Neural progenitor cell (in vitro differentiated cells): Measurements from ENCODE around the gene HPCA. TPM values are rescaled to one million over a fixed set of nuclear protein-coding genes. Genes with fewer than 3 reads are reported as not detected.

Experiments
- DNase-seq: peaks from one replicate; pipeline ENCODE4 v3.0.0-alpha.2; 2016; ENCODE audit warnings: low spot score
- H2AFZ ChIP-seq: fragments of 200-600 bp; sonication (generic); replicated peaks from 2 replicates; pipeline ENCODE4 v1.6.1; 2016; ENCODE audit warnings: antibody characterized with exemption
- H3F3A ChIP-seq: fragments of 200-600 bp; sonication (generic); 2 replicates; pipeline ENCODE4 v1.6.1; 2016; ENCODE audit warnings: antibody characterized with exemption, low read depth
- H3K27ac ChIP-seq: fragments of 200-600 bp; sonication (generic); 2 replicates; pipeline ENCODE4 v1.5.1; 2016; ENCODE audit warnings: mild to moderate bottlenecking
- H3K27me3 ChIP-seq: fragments of 200-600 bp; sonication (generic); 2 replicates; pipeline ENCODE4 v1.6.1; 2016; ENCODE audit warnings: mild to moderate bottlenecking, moderate library complexity
- H3K36me3 ChIP-seq: fragments of 200-600 bp; sonication (generic); 2 replicates; pipeline ENCODE4 v1.5.1; 2016
- H3K4me1 ChIP-seq: fragments of 200-600 bp; sonication (generic); 2 replicates; pipeline ENCODE4 v1.6.1; 2016; ENCODE audit warnings: mixed run types
- H3K4me2 ChIP-seq: fragments of 200-600 bp; sonication (generic); 2 replicates; pipeline ENCODE4 v1.6.1; 2016
- H3K4me3 ChIP-seq: fragments of 200-600 bp; sonication (generic); 2 replicates; pipeline ENCODE4 v1.5.1; 2016
- H3K79me2 ChIP-seq: fragments of 200-600 bp; sonication (generic); 2 replicates; pipeline ENCODE4 v1.6.1; 2016; ENCODE audit warnings: low read depth
- H3K9ac ChIP-seq: fragments of 200-600 bp; sonication (generic); 2 replicates; pipeline ENCODE4 v1.6.1; 2016
- H3K9me3 ChIP-seq: fragments of 200-600 bp; sonication (generic); 2 replicates; pipeline ENCODE4 v1.5.1; 2016; ENCODE audit warnings: low read depth
- H4K20me1 ChIP-seq: fragments of 200-600 bp; sonication (generic); 2 replicates; pipeline ENCODE4 v1.6.1; 2016; ENCODE audit warnings: low read depth
- H3K27ac Mint-ChIP-seq: 3 replicates; pipeline ENCODE4 v1.8.0; 2021; ENCODE audit warnings: mixed read lengths
- H3K27me3 Mint-ChIP-seq: 2 replicates; pipeline ENCODE4 v1.8.0; 2022; ENCODE audit warnings: low read depth, mild to moderate bottlenecking, inconsistent platforms, moderate library complexity, mixed read lengths; ENCODE audit not compliant: insufficient read depth
- H3K36me3 Mint-ChIP-seq: 3 replicates; pipeline ENCODE4 v1.8.0; 2021; ENCODE audit warnings: mixed read lengths
- H3K4me1 Mint-ChIP-seq: 3 replicates; pipeline ENCODE4 v1.8.0; 2021; ENCODE audit warnings: mixed read lengths
- H3K4me3 Mint-ChIP-seq: 3 replicates; pipeline ENCODE4 v1.8.0; 2021; ENCODE audit warnings: mild to moderate bottlenecking, moderate library complexity, mixed read lengths
- H3K9me3 Mint-ChIP-seq: 3 replicates; pipeline ENCODE4 v1.8.0; 2020; ENCODE audit warnings: mixed read lengths
- CTCF ChIP-seq: fragments of 200-600 bp; sonication (generic); IDR thresholded peaks from 2 replicates; pipeline ENCODE4 v1.5.1; 2017; ENCODE audit warnings: antibody characterized with exemption, mild to moderate bottlenecking
- EZH2 ChIP-seq: fragments of 200-600 bp; sonication (generic); IDR thresholded peaks from 2 replicates; pipeline ENCODE4 v1.6.1; 2017; ENCODE audit warnings: antibody characterized with exemption, mild to moderate bottlenecking, moderate library complexity
- EZH2phosphoT487 ChIP-seq: fragments of 200-600 bp; sonication (generic); IDR thresholded peaks from 2 replicates; pipeline ENCODE4 v1.6.1; 2017; ENCODE audit warnings: antibody characterized with exemption
- total RNA-seq: library from RNA; depleted of rRNA; stranded (reverse); fragments of >200 nt; gene quantifications from 2 replicates; pipeline ENCODE4 v1.2.3, GENCODE V29; 2015; ENCODE audit warnings: low replicate concordance

Gene HPCA
- total RNA-seq, 1 donor from 2014 or later: not detected

- H3K27me3 Mint-ChIP-seq: peaks cover 55% of the 10 kb centered on the region
- H3K9ac ChIP-seq: no peak overlapping the region
- no peaks in the 10 kb centered on the region for H3K9me3 ChIP-seq
- H3K4me3 Mint-ChIP-seq: no peak overlapping the region
- H2AFZ ChIP-seq: no peak overlapping the region
- no peak overlapping the region for H3K4me2 ChIP-seq
- no peak overlapping the region for H3K4me3 ChIP-seq
- no peaks in the 10 kb centered on the region for H3K36me3 Mint-ChIP-seq
- H3K27ac ChIP-seq: no peak overlapping the region
- H3K36me3 ChIP-seq: no peaks in the 10 kb centered on the region
- no peaks in the 10 kb centered on the region for H3K9me3 Mint-ChIP-seq
- H3K4me1 Mint-ChIP-seq: peaks cover 21% of the 10 kb centered on the region
- peaks cover 12% of the 10 kb centered on the region for H3K4me1 ChIP-seq
- H4K20me1 ChIP-seq: peaks cover 53% of the 10 kb centered on the region
- TF ChIP-seq EZH2phosphoT487 (no peak), EZH2 (no peak)
- H3K27me3 ChIP-seq: peaks cover 88% of the 10 kb centered on the region
- H3F3A ChIP-seq: peaks cover 12% of the 10 kb centered on the region
- H3K27ac Mint-ChIP-seq: no peak overlapping the region
- no peak for DNase-seq
- H3K79me2 ChIP-seq: no peaks in the 10 kb centered on the region
Observed at GRCh38 chr1:32888677-32889420, 2.6 kb downstream of the HPCA start.

GRCh38 chr1:32889731-32890278 is 3.5 kb downstream of the HPCA start:
- peaks cover 49% of the 10 kb centered on the region for H3K27me3 Mint-ChIP-seq
- peaks cover 22% of the 10 kb centered on the region for H3K4me1 ChIP-seq
- H3K9ac ChIP-seq: no peak overlapping the region
- H3K4me2 ChIP-seq: no peak overlapping the region
- no peaks in the 10 kb centered on the region for H3K9me3 ChIP-seq
- no peaks in the 10 kb centered on the region for H3K79me2 ChIP-seq
- H3F3A ChIP-seq: peaks cover 17% of the 10 kb centered on the region
- no peaks in the 10 kb centered on the region for H3K36me3 Mint-ChIP-seq
- H3K4me1 Mint-ChIP-seq: peaks cover 22% of the 10 kb centered on the region
- H3K4me3 ChIP-seq: no peak overlapping the region
- TF ChIP-seq EZH2phosphoT487: no peak
- TF ChIP-seq EZH2: no peak
- TF ChIP-seq CTCF: no peak
- no peak for DNase-seq
- H3K9me3 Mint-ChIP-seq: no peaks in the 10 kb centered on the region
- no peak overlapping the region for H2AFZ ChIP-seq
- H3K27ac ChIP-seq: no peak overlapping the region
- H4K20me1 ChIP-seq: peaks cover 52% of the 10 kb centered on the region
- H3K27ac Mint-ChIP-seq: no peak overlapping the region
- peaks cover 79% of the 10 kb centered on the region for H3K27me3 ChIP-seq
- peak overlapping the region; percentile 57 for H3K4me3 Mint-ChIP-seq
- H3K36me3 ChIP-seq: no peaks in the 10 kb centered on the region

GRCh38 chr1:32890516-32891240 is 4.4 kb downstream of the HPCA start:
- Histone ChIP-seq H3K9me3 (no peaks in the 10 kb centered on the region), H3K4me1 (peaks cover 21% of the 10 kb centered on the region), H3K4me2 (no peak overlapping the region), H3K27me3 (peaks cover 70% of the 10 kb centered on the region), H3K4me3 (no peak overlapping the region), H3K9ac (no peak overlapping the region), H4K20me1 (peaks cover 43% of the 10 kb centered on the region), H3K79me2 (no peaks in the 10 kb centered on the region), H3K27ac (no peak overlapping the region), H3F3A (peaks cover 17% of the 10 kb centered on the region), H3K36me3 (no peaks in the 10 kb centered on the region), H2AFZ (no peak overlapping the region)
- Mint-ChIP-seq H3K27ac (no peak overlapping the region), H3K27me3 (peaks cover 41% of the 10 kb centered on the region), H3K4me1 (peaks cover 18% of the 10 kb centered on the region), H3K4me3 (peak overlapping the region; percentile 57), H3K36me3 (no peaks in the 10 kb centered on the region), H3K9me3 (no peaks in the 10 kb centered on the region)
- no peak for TF ChIP-seq CTCF
- TF ChIP-seq EZH2phosphoT487: no peak
- TF ChIP-seq EZH2: no peak
- DNase-seq: no peak
